Measurements from ENCODE around the gene DDX54. TPM values are rescaled to one million over a fixed set of nuclear protein-coding genes. Genes with fewer than 3 reads are reported as not detected.

DDX54 gene
- total and polyA plus RNA-seq, 7 donors = 53.6 to 93.5 (median 79.4) TPM

GRCh38 chr12:113196582-113196981, 11.3 kb upstream of the DDX54 start:
- intact Hi-C loops (cut with DNase I) = loop anchor here in 1 of 2 donors (5.0 kb wide), 1 partner anchor 76 kb away; no protein-coding TSS in a partner anchor
- ATAC-seq (peak in 2 of 4 donors; percentile 1 to 2), DNase-seq (peak in 1 of 2 donors; percentile 44)
- H3K27ac ChIP-seq = no peak overlapping the region
- no peaks in the 10 kb centered on the region for H3K9me3 ChIP-seq
- no peaks in the 10 kb centered on the region for H3K27me3 ChIP-seq (ENCODE audit: insufficient read depth in 3 of 3, low read length in 2 of 3)
- no peak for TF ChIP-seq CTCF (IDR thresholded peaks at IDR 0.05)
- WGBS, 3 donors = 62 to 82% (median 69%) methylated on average over 7 of the region's 7 CpGs
- H3K4me3 ChIP-seq = no peak overlapping the region
- peaks cover 16% of the 10 kb centered on the region for H3K4me1 ChIP-seq
- H3K36me3 ChIP-seq (ENCODE audit: insufficient read depth in 1 of 2, low read depth in 1 of 2) = peaks cover 0 to 7% of the 10 kb centered on the region in 2 donors

GRCh38 chr12:113195598-113195997, 10.3 kb upstream of the DDX54 start:
- no peaks in the 10 kb centered on the region for H3K27me3 ChIP-seq (ENCODE audit: insufficient read depth in 3 of 3, low read length in 2 of 3)
- H3K4me3 ChIP-seq = no peak overlapping the region
- intact Hi-C loops (cut with DNase I) = loop anchor here in 1 of 2 donors (5.0 kb wide), 1 partner anchor 77 kb away; no protein-coding TSS in a partner anchor
- 90 to 97% (median 94%) methylated on average over 13 of the region's 13 CpGs for WGBS, 3 donors
- H3K4me1 ChIP-seq = peaks cover 16% of the 10 kb centered on the region
- no peak for TF ChIP-seq CTCF (IDR thresholded peaks at IDR 0.05)
- peaks cover 2 to 13% of the 10 kb centered on the region in 2 donors for H3K36me3 ChIP-seq (ENCODE audit: insufficient read depth in 1 of 2, low read depth in 1 of 2)
- no peak overlapping the region for H3K27ac ChIP-seq
- H3K9me3 ChIP-seq = no peaks in the 10 kb centered on the region
- DNase-seq = no peak
- no peak for ATAC-seq

- WGBS, 3 donors = 71 to 80% (median 77%) methylated on average over 4 of the region's 4 CpGs
- no peak for DNase-seq
- Histone ChIP-seq H3K36me3 (ENCODE audit: insufficient read depth in 1 of 2, low read depth in 1 of 2) (peaks cover 2 to 13% of the 10 kb centered on the region in 2 donors), H3K27ac (peak overlapping the region; percentile 71), H3K4me3 (no peak overlapping the region), H3K27me3 (ENCODE audit: insufficient read depth in 3 of 3, low read length in 2 of 3) (no peaks in the 10 kb centered on the region), H3K9me3 (no peaks in the 10 kb centered on the region), H3K4me1 (peaks cover 16% of the 10 kb centered on the region)
- peak in 1 of 4 donors; percentile 8 for ATAC-seq
- intact Hi-C loops (cut with DNase I) = loop anchor here in 1 of 2 donors (5.0 kb wide), 2 partner anchors 77 to 232 kb away; no protein-coding TSS in a partner anchor
- no peak for TF ChIP-seq CTCF (IDR thresholded peaks at IDR 0.05)
These were observed 9.7 kb upstream of the DDX54 start for GRCh38 chr12:113194971-113195391.

GRCh38 chr12:113191227-113191626, 5.9 kb upstream of the DDX54 start:
- WGBS, 3 donors = 89 to 96% (median 95%) methylated on average over 19 of the region's 19 CpGs

More at GRCh38 chr12:113191227-113191626, 5.9 kb upstream of the DDX54 start:
- intact Hi-C loops (cut with DNase I) = loop anchor here in 1 of 2 donors (5.0 kb wide), 1 partner anchor 236 kb away; no protein-coding TSS in a partner anchor
- H3K9me3 ChIP-seq = no peaks in the 10 kb centered on the region
- H3K27ac ChIP-seq = no peak overlapping the region
- no peaks in the 10 kb centered on the region for H3K27me3 ChIP-seq (ENCODE audit: insufficient read depth in 3 of 3, low read length in 2 of 3)
- ATAC-seq (no peak), DNase-seq (no peak)
- H3K4me1 ChIP-seq = peaks cover 21% of the 10 kb centered on the region
- no peak for TF ChIP-seq CTCF (IDR thresholded peaks at IDR 0.05)
- peaks cover 4 to 27% of the 10 kb centered on the region in 2 donors for H3K36me3 ChIP-seq (ENCODE audit: insufficient read depth in 1 of 2, low read depth in 1 of 2)
- no peak overlapping the region for H3K4me3 ChIP-seq

Data from psoas muscle (tissue), 8 donors.